Endothelial cell (in vitro differentiated cells): ENCODE measurements around the gene SMIM35. TPM values are rescaled to one million over a fixed set of nuclear protein-coding genes. Genes with fewer than 3 reads are reported as not detected.
"Not testable (repeated sequence)": the region's sequence is repeated elsewhere in the genome, so short reads cannot be mapped to it uniquely, and the experiment has no call there.

Experiments used
- DNase-seq: peaks from one replicate; pipeline ENCODE4 v3.0.0; 2021; ENCODE audit warnings: low spot score
- H3K27ac Mint-ChIP-seq: one replicate; pipeline ENCODE4 v1.8.0; 2021; ENCODE audit warnings: mixed read lengths, inconsistent platforms; ENCODE audit not compliant: unreplicated experiment
- H3K27me3 Mint-ChIP-seq: one replicate; pipeline ENCODE4 v1.8.0; 2021; ENCODE audit warnings: mild to moderate bottlenecking, moderate library complexity, mixed read lengths, inconsistent platforms; ENCODE audit not compliant: unreplicated experiment
- H3K36me3 Mint-ChIP-seq: one replicate; pipeline ENCODE4 v1.8.0; 2021; ENCODE audit warnings: mild to moderate bottlenecking, low read depth, mixed read lengths, inconsistent platforms; ENCODE audit not compliant: unreplicated experiment
- H3K4me1 Mint-ChIP-seq: one replicate; pipeline ENCODE4 v1.8.0; 2021; ENCODE audit warnings: mild to moderate bottlenecking, mixed read lengths, inconsistent platforms; ENCODE audit not compliant: unreplicated experiment
- H3K4me3 Mint-ChIP-seq: one replicate; pipeline ENCODE4 v1.8.0; 2021; ENCODE audit warnings: mild to moderate bottlenecking, mixed read lengths, inconsistent platforms; ENCODE audit not compliant: unreplicated experiment
- H3K9me3 Mint-ChIP-seq: one replicate; pipeline ENCODE4 v1.8.0; 2021; ENCODE audit warnings: mixed read lengths, inconsistent platforms; ENCODE audit not compliant: unreplicated experiment
- CTCF ChIP-seq: fragments of 200-600 bp; sonication (generic); IDR thresholded peaks from one replicate; pipeline ENCODE4 v1.5.0; 2021; ENCODE audit warnings: antibody characterized with exemption; ENCODE audit not compliant: unreplicated experiment
- total RNA-seq: library from RNA; stranded (reverse); fragmentation: NEBNext Ultra II Directional; extraction: Animal tissue kit (Norgen Biotek cat#: 25700); gene quantifications from one replicate; pipeline ENCODE4 v1.2.1, GENCODE V29; 2021; ENCODE audit not compliant: unreplicated experiment

Gene SMIM35
- total RNA-seq, 1 donor from 2014 or later = not detected

- Mint-ChIP-seq H3K36me3 (no peaks in the 10 kb centered on the region), H3K4me1 (peaks cover 24% of the 10 kb centered on the region), H3K27me3 (peaks cover 6% of the 10 kb centered on the region), H3K9me3 (no peaks in the 10 kb centered on the region), H3K27ac (no peak overlapping the region), H3K4me3 (no peak overlapping the region)
- DNase-seq = no peak
- no peak for TF ChIP-seq CTCF
Observed at GRCh38 chr11:118068945-118069612, 17.7 kb downstream of the SMIM35 start.

- TF ChIP-seq CTCF = no peak
- H3K4me3 Mint-ChIP-seq = no peak overlapping the region
- peak; percentile 52 for DNase-seq
- H3K4me1 Mint-ChIP-seq = peaks cover 21% of the 10 kb centered on the region
- no peaks in the 10 kb centered on the region for H3K36me3 Mint-ChIP-seq
- H3K27ac Mint-ChIP-seq = no peak overlapping the region
- peaks cover 6% of the 10 kb centered on the region for H3K27me3 Mint-ChIP-seq
- H3K9me3 Mint-ChIP-seq = no peaks in the 10 kb centered on the region
Observed at GRCh38 chr11:118068206-118068944, 18.4 kb downstream of the SMIM35 start.

- Mint-ChIP-seq H3K4me3 (no peak overlapping the region), H3K27me3 (peaks cover 6% of the 10 kb centered on the region), H3K27ac (no peak overlapping the region), H3K4me1 (peaks cover 10% of the 10 kb centered on the region), H3K9me3 (no peaks in the 10 kb centered on the region), H3K36me3 (no peaks in the 10 kb centered on the region)
- no peak for TF ChIP-seq CTCF
- no peak for DNase-seq
Observed at GRCh38 chr11:118067006-118067405, 19.8 kb downstream of the SMIM35 start.

GRCh38 chr11:118065384-118065783, 21.4 kb downstream of the SMIM35 start:
- DNase-seq = no peak
- Mint-ChIP-seq H3K9me3 (no peaks in the 10 kb centered on the region), H3K27ac (no peak overlapping the region), H3K27me3 (peaks cover 6% of the 10 kb centered on the region), H3K4me1 (peaks cover 6% of the 10 kb centered on the region), H3K4me3 (no peak overlapping the region), H3K36me3 (no peaks in the 10 kb centered on the region)
- TF ChIP-seq CTCF = no peak

- Mint-ChIP-seq H3K4me3 (no peak overlapping the region), H3K36me3 (no peaks in the 10 kb centered on the region), H3K27ac (no peak overlapping the region), H3K27me3 (peaks cover 6% of the 10 kb centered on the region), H3K4me1 (peaks cover 6% of the 10 kb centered on the region), H3K9me3 (no peaks in the 10 kb centered on the region)
- DNase-seq = no peak
- TF ChIP-seq CTCF = no peak
Observed at GRCh38 chr11:118064956-118065355, 21.8 kb downstream of the SMIM35 start.

GRCh38 chr11:118062631-118063030, 24.1 kb downstream of the SMIM35 start:
- not testable (repeated sequence) for H3K27me3 Mint-ChIP-seq, H3K36me3 Mint-ChIP-seq, H3K27ac Mint-ChIP-seq, H3K9me3 Mint-ChIP-seq, H3K4me1 Mint-ChIP-seq, DNase-seq
- H3K4me3 Mint-ChIP-seq = peak overlapping the region; percentile 65

GRCh38 chr11:118062181-118062580, 24.6 kb downstream of the SMIM35 start:
- not testable (repeated sequence) for H3K27ac Mint-ChIP-seq, DNase-seq, H3K4me1 Mint-ChIP-seq, H3K27me3 Mint-ChIP-seq, H3K9me3 Mint-ChIP-seq, H3K4me3 Mint-ChIP-seq, H3K36me3 Mint-ChIP-seq
